Smooth muscle cell (in vitro differentiated cells): ENCODE measurements around the gene ELK3. TPM values are rescaled to one million over a fixed set of nuclear protein-coding genes. Genes with fewer than 3 reads are reported as not detected.

ENCODE experiments used
- DNase-seq: peaks from one replicate; lab custom pipeline; 2025; ENCODE audit not compliant: unreplicated experiment; lab: John Stamatoyannopoulos, UW
- H2AFZ ChIP-seq: fragments of 200-600 bp; sonication (generic); 2 replicates; pipeline ENCODE4 v1.6.0; 2016; ENCODE audit warnings: antibody characterized with exemption, low read depth, mild to moderate bottlenecking
- H3F3A ChIP-seq: fragments of 200-600 bp; sonication (generic); 2 replicates; pipeline ENCODE4 v1.6.0; 2017; ENCODE audit warnings: antibody characterized with exemption, low read depth
- H3K27ac ChIP-seq: fragments of 200-600 bp; sonication (generic); 2 replicates; pipeline ENCODE4 v1.5.1; 2016; ENCODE audit warnings: low read depth, mild to moderate bottlenecking
- H3K27me3 ChIP-seq: fragments of 200-600 bp; sonication (generic); 2 replicates; pipeline ENCODE4 v1.6.1; 2016; ENCODE audit warnings: low read depth, mild to moderate bottlenecking
- H3K36me3 ChIP-seq: fragments of 200-600 bp; sonication (generic); 2 replicates; pipeline ENCODE4 v1.5.1; 2016; ENCODE audit warnings: low read depth
- H3K4me1 ChIP-seq: fragments of 200-600 bp; sonication (generic); 2 replicates; pipeline ENCODE4 v1.5.1; 2016; ENCODE audit warnings: low read depth
- H3K4me2 ChIP-seq: fragments of 200-600 bp; sonication (generic); 2 replicates; pipeline ENCODE4 v1.6.0; 2016; ENCODE audit warnings: mild to moderate bottlenecking
- H3K4me3 ChIP-seq: fragments of 200-600 bp; sonication (generic); 2 replicates; pipeline ENCODE4 v1.5.1; 2016; ENCODE audit warnings: mild to moderate bottlenecking
- H3K79me2 ChIP-seq: fragments of 200-600 bp; sonication (generic); 2 replicates; pipeline ENCODE4 v1.6.0; 2016; ENCODE audit warnings: low read depth, mild to moderate bottlenecking
- H3K9ac ChIP-seq: fragments of 200-600 bp; sonication (generic); 2 replicates; pipeline ENCODE4 v1.6.0; 2016; ENCODE audit warnings: low read depth
- H3K9me3 ChIP-seq: fragments of 200-600 bp; sonication (generic); replicated peaks from 2 replicates; pipeline ENCODE4 v1.5.1; 2016; ENCODE audit warnings: low read depth
- H4K20me1 ChIP-seq: fragments of 200-600 bp; sonication (generic); 2 replicates; pipeline ENCODE4 v1.6.0; 2016; ENCODE audit warnings: low read depth
- WGBS: methylation state at CpG from one replicate; pipeline ENCODE4 v1.1.7; 2016; ENCODE audit warnings: low lambda C conversion rate; 5-methylcytosine and 5-hydroxymethylcytosine counted together
- polyA plus RNA-seq: library from polyadenylated mRNA; unstranded; fragments of >200 nt; fragmentation: Nextera tagmentation; extraction: Ambion mirVana; gene quantifications from 2 replicates; pipeline ENCODE4 v1.2.1, GENCODE V29; 2016
- total RNA-seq: library from RNA; depleted of rRNA; stranded (reverse); fragments of >200 nt; gene quantifications from 2 replicates; pipeline ENCODE4 v1.2.3, GENCODE V29; 2014
- TF ChIP-seq, protein P1 (sequence below): fragments of 200-600 bp; sonication (generic); IDR thresholded peaks from 2 replicates; pipeline ENCODE4 v1.5.1; 2017; ENCODE audit warnings: borderline replicate concordance, mild to moderate bottlenecking, antibody characterized with exemption; ENCODE audit not compliant: insufficient read depth, poor library complexity, severe bottlenecking

Gene ELK3
- total and polyA plus RNA-seq, 2 experiments from 2014 or later: 43.1 to 44.3 TPM

DNA sequence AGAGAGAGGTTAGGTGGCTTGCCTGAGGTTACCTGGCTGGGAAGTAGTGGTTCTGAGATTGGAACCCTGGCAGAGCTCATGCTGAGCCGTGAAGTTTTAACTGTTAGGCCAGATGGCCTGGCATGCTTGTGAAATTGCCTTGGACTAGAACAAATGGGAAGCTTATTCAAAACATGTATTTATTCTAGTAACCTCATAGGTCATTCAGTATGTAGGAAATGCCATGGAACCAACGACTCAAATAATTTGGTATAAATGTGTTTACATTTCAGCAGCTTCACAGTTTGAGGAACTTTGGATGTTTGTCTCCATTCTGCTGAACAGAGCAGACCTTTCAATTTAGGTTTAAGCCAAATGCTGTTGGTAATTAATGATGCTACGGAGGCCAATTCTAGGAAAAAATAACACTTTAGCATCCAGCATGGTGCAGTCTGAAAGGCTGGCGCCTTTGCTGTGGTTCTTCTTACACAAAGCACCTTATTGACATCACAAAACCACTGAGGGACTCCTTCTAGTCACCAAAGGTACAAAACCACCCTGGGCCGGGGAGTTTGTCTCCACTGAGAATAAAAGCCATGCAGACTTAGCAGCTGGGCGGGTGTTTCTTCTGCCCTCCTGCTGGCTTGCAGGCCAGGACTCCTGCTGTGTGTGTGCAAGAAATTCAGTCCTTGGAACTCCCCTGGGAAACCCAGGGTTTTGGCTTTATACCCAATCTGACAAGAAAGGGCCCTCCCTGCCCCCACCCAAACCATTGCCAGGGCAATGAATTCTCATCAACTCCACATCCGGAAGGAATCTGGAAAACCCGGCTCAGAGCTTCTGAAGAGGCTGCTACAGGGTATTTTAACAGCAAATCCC is 64.2 kb downstream of the ELK3 start:
- TF ChIP-seq, protein P1, sequence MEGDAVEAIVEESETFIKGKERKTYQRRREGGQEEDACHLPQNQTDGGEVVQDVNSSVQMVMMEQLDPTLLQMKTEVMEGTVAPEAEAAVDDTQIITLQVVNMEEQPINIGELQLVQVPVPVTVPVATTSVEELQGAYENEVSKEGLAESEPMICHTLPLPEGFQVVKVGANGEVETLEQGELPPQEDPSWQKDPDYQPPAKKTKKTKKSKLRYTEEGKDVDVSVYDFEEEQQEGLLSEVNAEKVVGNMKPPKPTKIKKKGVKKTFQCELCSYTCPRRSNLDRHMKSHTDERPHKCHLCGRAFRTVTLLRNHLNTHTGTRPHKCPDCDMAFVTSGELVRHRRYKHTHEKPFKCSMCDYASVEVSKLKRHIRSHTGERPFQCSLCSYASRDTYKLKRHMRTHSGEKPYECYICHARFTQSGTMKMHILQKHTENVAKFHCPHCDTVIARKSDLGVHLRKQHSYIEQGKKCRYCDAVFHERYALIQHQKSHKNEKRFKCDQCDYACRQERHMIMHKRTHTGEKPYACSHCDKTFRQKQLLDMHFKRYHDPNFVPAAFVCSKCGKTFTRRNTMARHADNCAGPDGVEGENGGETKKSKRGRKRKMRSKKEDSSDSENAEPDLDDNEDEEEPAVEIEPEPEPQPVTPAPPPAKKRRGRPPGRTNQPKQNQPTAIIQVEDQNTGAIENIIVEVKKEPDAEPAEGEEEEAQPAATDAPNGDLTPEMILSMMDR: no peak
- H3F3A ChIP-seq: peaks cover 20% of the 10 kb centered on the region
- H3K9ac ChIP-seq: no peak overlapping the region
- no peaks in the 10 kb centered on the region for H3K27me3 ChIP-seq
- peaks cover 98% of the 10 kb centered on the region for H4K20me1 ChIP-seq
- no peak overlapping the region for H3K4me3 ChIP-seq
- peak overlapping the region; percentile 21 for H3K27ac ChIP-seq
- H2AFZ ChIP-seq: no peak overlapping the region
- H3K9me3 ChIP-seq: no peaks in the 10 kb centered on the region
- H3K79me2 ChIP-seq: peaks cover 49% of the 10 kb centered on the region
- no peak overlapping the region for H3K4me2 ChIP-seq
- WGBS: 54% methylated on average over 8 of the region's 8 CpGs
- DNase-seq: no peak
- peaks cover 23% of the 10 kb centered on the region for H3K4me1 ChIP-seq
- H3K36me3 ChIP-seq: peaks cover 9% of the 10 kb centered on the region

DNA sequence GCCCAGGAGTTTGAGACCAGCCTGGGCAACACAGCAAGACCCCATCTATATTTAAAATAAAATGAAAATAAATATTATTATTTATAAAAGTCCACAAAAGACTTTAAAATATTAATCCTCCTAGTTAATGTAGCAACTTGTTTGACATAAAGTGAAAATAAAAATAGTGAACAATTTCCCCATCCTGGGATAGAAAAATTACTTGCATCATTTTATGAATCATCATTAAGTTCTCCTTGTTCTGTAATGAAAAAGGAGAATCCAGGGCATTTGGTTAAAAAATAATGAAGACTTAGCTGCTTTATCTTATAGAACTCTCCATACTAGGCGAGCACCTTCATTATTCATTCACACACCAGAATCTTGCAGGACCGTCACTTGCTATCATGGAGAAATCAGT is 66.1 kb downstream of the ELK3 start:
- Histone ChIP-seq H3K9ac (no peak overlapping the region), H3K36me3 (peaks cover 11% of the 10 kb centered on the region), H3K27ac (no peak overlapping the region), H3K79me2 (peaks cover 31% of the 10 kb centered on the region), H3K27me3 (no peaks in the 10 kb centered on the region), H3K4me2 (no peak overlapping the region), H3K9me3 (no peaks in the 10 kb centered on the region), H4K20me1 (peaks cover 93% of the 10 kb centered on the region), H3K4me1 (peaks cover 23% of the 10 kb centered on the region), H3F3A (peaks cover 27% of the 10 kb centered on the region), H2AFZ (no peak overlapping the region), H3K4me3 (no peak overlapping the region)
- no peak for DNase-seq
- WGBS: 99% methylated on average over 2 of the region's 2 CpGs
- TF ChIP-seq, protein P1: no peak

DNA sequence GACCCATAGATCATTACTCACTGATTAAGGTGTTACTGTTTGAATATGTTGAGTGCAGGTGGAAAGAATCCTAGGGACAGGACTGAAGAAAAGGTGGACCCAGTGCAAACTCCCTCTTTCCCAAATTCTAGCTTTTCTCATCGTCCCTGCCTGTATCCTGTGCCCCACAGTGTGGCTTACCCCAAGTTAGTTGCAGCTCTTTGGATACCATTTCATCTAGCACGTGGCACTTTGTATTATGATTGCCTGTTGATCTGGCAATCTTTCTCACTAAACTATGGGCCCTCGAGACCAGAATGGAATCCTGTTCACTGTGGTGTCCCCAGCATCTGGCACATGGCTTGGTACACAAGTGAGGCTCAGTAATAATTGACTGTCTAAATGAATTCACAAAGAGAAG is 66.5 kb downstream of the ELK3 start:
- Histone ChIP-seq H3K9me3 (no peaks in the 10 kb centered on the region), H3K27me3 (no peaks in the 10 kb centered on the region), H3K4me2 (no peak overlapping the region), H3K27ac (no peak overlapping the region), H3K36me3 (peaks cover 11% of the 10 kb centered on the region), H3F3A (peaks cover 28% of the 10 kb centered on the region), H3K79me2 (peaks cover 28% of the 10 kb centered on the region), H4K20me1 (peaks cover 93% of the 10 kb centered on the region), H3K9ac (no peak overlapping the region), H2AFZ (no peak overlapping the region), H3K4me3 (no peak overlapping the region), H3K4me1 (peaks cover 23% of the 10 kb centered on the region)
- 95% methylated on average over 3 of the region's 3 CpGs for WGBS
- TF ChIP-seq, protein P1: no peak
- no peak for DNase-seq

DNA sequence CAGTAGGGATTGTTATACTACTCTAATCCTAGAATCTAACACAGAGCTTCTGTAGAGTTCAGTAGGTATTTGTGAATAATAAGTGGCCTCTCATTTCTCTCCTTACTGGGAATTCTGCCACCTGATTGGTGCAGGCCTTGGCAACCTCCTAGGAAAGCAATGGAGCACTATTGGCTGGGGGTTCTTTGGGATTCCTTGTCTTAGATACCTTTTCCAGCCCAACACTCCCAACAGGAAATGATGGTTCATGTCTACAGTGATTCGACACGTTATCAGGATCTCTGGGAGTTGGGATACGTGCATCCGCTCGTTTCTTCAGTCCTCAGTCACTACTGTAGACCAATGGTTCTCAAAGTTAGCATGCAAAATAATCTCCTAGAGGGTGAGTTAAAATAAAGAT is 67.4 kb downstream of the ELK3 start:
- H4K20me1 ChIP-seq: peaks cover 91% of the 10 kb centered on the region
- peaks cover 11% of the 10 kb centered on the region for H3K36me3 ChIP-seq
- peaks cover 24% of the 10 kb centered on the region for H3K79me2 ChIP-seq

More for the DNA sequence above, 67.4 kb downstream of the ELK3 start:
- peaks cover 23% of the 10 kb centered on the region for H3K4me1 ChIP-seq
- no peaks in the 10 kb centered on the region for H3K9me3 ChIP-seq
- H3K4me3 ChIP-seq: no peak overlapping the region
- H3F3A ChIP-seq: peaks cover 28% of the 10 kb centered on the region
- TF ChIP-seq, protein P1: no peak
- WGBS: 92% methylated on average over 5 of the region's 5 CpGs
- no peak overlapping the region for H3K4me2 ChIP-seq
- H2AFZ ChIP-seq: no peak overlapping the region
- no peak for DNase-seq
- H3K27ac ChIP-seq: no peak overlapping the region
- no peak overlapping the region for H3K9ac ChIP-seq
- H3K27me3 ChIP-seq: no peaks in the 10 kb centered on the region
